Body of pancreas (tissue), 4 donors: ENCODE results near the gene OSBPL10.

Experiments used
- POLR2A ChIP-seq, 3 donors: fragments of 450-650 bp; IDR thresholded peaks; one replicate each; pipeline ENCODE4 v1.6.1; 2016; ENCODE audit warnings: antibody characterized with exemption in 3 of 3, mild to moderate bottlenecking in 2 of 3
- TF ChIP-seq, protein P1 (sequence below), 7 experiments: fragments of 450-650 bp in 4 of 7; fragments of 200-600 bp in 3 of 7; sonication (generic) in 3 of 7; IDR thresholded peaks; one replicate each; pipeline ENCODE4 v1.5.1; 2016 to 2019; ENCODE audit warnings: antibody characterized with exemption in 7 of 7

DNA sequence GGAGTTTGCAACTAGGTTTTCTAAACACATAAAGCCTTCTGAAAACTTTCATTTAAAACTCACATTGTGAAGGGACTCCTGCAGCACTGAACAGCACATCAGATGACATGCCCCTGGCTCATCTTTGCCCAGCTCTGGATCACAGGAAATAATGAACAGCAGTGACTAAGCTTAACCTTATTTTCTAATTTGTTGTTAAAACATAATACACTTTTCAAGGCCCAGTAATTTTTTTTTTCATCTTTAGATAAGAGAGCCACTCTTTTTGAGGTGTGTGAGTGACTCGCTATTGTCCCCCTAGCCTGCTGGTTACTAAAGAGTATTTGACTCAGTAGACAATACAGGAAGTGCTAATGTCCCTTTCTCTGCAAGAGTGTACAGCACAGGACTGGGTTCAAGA, 204.0 kb downstream of the OSBPL10 start:
- TF ChIP-seq, protein P1, sequence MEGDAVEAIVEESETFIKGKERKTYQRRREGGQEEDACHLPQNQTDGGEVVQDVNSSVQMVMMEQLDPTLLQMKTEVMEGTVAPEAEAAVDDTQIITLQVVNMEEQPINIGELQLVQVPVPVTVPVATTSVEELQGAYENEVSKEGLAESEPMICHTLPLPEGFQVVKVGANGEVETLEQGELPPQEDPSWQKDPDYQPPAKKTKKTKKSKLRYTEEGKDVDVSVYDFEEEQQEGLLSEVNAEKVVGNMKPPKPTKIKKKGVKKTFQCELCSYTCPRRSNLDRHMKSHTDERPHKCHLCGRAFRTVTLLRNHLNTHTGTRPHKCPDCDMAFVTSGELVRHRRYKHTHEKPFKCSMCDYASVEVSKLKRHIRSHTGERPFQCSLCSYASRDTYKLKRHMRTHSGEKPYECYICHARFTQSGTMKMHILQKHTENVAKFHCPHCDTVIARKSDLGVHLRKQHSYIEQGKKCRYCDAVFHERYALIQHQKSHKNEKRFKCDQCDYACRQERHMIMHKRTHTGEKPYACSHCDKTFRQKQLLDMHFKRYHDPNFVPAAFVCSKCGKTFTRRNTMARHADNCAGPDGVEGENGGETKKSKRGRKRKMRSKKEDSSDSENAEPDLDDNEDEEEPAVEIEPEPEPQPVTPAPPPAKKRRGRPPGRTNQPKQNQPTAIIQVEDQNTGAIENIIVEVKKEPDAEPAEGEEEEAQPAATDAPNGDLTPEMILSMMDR (IDR thresholded peaks at IDR 0.05): no peak
- no peak for TF ChIP-seq POLR2A (IDR thresholded peaks at IDR 0.05)
